A549 (cell line): Measurements from ENCODE around the gene TSPAN8. TPM values are rescaled to one million over a fixed set of nuclear protein-coding genes. Genes with fewer than 3 reads are reported as not detected.

Experiments used
- ATAC-seq, 2 experiments: fragments of 200-7000 bp in 1 of 2; fragments of >200 bp in 1 of 2; cut with Nextera tagmentation in 1 of 2; cut with Tn5 transposase in 1 of 2; 3 replicates each; pipeline versions ENCODE4 v1.8.0 to v1.9.1; 2018 to 2020; ENCODE audit warnings: mild to moderate bottlenecking in 1 of 2, moderate library complexity in 1 of 2
- CTCF ChIA-PET: fragments of 300-600 bp; sonication (Branson Sonifier 250); formaldehyde crosslinking; extraction: SDS; loops from one replicate; lab custom pipeline; 2021; ENCODE audit warnings: antibody characterized with exemption, inconsistent platforms; lab: Yijun Ruan, JAX
- POLR2A ChIA-PET: fragments of 350-600 bp; formaldehyde crosslinking; extraction: SDS; loops from one replicate; lab custom pipeline; 2021; ENCODE audit warnings: antibody characterized with exemption, inconsistent platforms; lab: Yijun Ruan, JAX
- DNase-seq, 2 experiments: peaks; one replicate each; pipeline versions ENCODE4 v3.0.0 to v3.0.0-alpha.2; 2011 to 2016; ENCODE audit warnings: low read depth in 1 of 2, low spot score in 1 of 2
- FAIRE-seq: peaks from 2 replicates; lab custom pipeline; 2011; peaks lifted over from hg19 to GRCh38; lab: Jason Lieb, UNC
- H3K27ac ChIP-seq, 2 experiments: fragments of >200 bp; sonication (Bioruptor Twin); formaldehyde crosslinking; 3 replicates each; pipeline ENCODE4 v1.5.1; 2016 to 2017
- H3K4me1 ChIP-seq: fragments of >200 bp; sonication (Bioruptor Twin); formaldehyde crosslinking; 3 replicates; pipeline ENCODE4 v1.6.1; 2016
- H3K4me2 ChIP-seq: fragments of >200 bp; sonication (Bioruptor Twin); formaldehyde crosslinking; 3 replicates; pipeline ENCODE4 v1.6.1; 2016
- H3K4me3 ChIP-seq: fragments of >200 bp; sonication (Bioruptor Twin); formaldehyde crosslinking; 3 replicates; pipeline ENCODE4 v1.5.1; 2016
- H3K9me3 ChIP-seq: fragments of >200 bp; sonication (Bioruptor Twin); formaldehyde crosslinking; 3 replicates; pipeline ENCODE4 v1.6.1; 2016
- BHLHE40 ChIP-seq: IDR thresholded peaks from 2 replicates; pipeline ENCODE4 v1.6.1; 2012; ENCODE audit warnings: low read depth, low read length, inconsistent platforms
- CBX2 ChIP-seq: fragments of 200-600 bp; sonication (generic); IDR thresholded peaks from 2 replicates; pipeline ENCODE4 v1.6.1; 2016; ENCODE audit warnings: low read depth, mild to moderate bottlenecking, borderline replicate concordance
- EP300 ChIP-seq, 2 experiments: fragments of >200 bp; sonication (Bioruptor Twin); formaldehyde crosslinking; IDR thresholded peaks; 2 replicates in 1 of 2; 3 replicates in 1 of 2; pipeline ENCODE4 v1.6.1; 2016 to 2017
- ESRRA ChIP-seq: fragments of 150-350 bp; IDR thresholded peaks from 2 replicates; pipeline ENCODE4 v1.6.1; 2014; ENCODE audit warnings: mild to moderate bottlenecking, low read length, borderline replicate concordance
- FOSB ChIP-seq: fragments of 250-450 bp; sonication (Bioruptor Pico); IDR thresholded peaks from 2 replicates; pipeline ENCODE4 v1.5.0; 2020; ENCODE audit warnings: mild to moderate bottlenecking, moderate library complexity
- HOXB13 ChIP-seq: fragments of 250-450 bp; sonication (Bioruptor Pico); IDR thresholded peaks from 2 replicates; pipeline ENCODE4 v1.5.0; 2020; ENCODE audit warnings: low read depth, mild to moderate bottlenecking, moderate library complexity
- HOXB5 ChIP-seq: fragments of 250-450 bp; sonication (Bioruptor Pico); IDR thresholded peaks from 2 replicates; pipeline ENCODE4 v1.5.0; 2020; ENCODE audit warnings: mild to moderate bottlenecking, moderate library complexity
- JUN ChIP-seq, 2 experiments: fragments of >200 bp; sonication (Bioruptor Twin); formaldehyde crosslinking; IDR thresholded peaks; 2 replicates in 1 of 2; 3 replicates in 1 of 2; pipeline ENCODE4 v1.6.1; 2016 to 2017
- MAZ ChIP-seq: fragments of 150-350 bp; IDR thresholded peaks from 2 replicates; pipeline ENCODE4 v1.6.1; 2014; ENCODE audit warnings: antibody characterized with exemption, low read depth, low read length, borderline replicate concordance
- NFE2L2 ChIP-seq: fragments of 150-350 bp; conservative IDR thresholded peaks from 2 replicates; pipeline ENCODE4 v1.6.1; 2014; ENCODE audit warnings: low read length
- NR3C1 ChIP-seq: fragments of >200 bp; sonication (Bioruptor Twin); formaldehyde crosslinking; IDR thresholded peaks from 3 replicates; pipeline ENCODE4 v1.6.1; 2017
- PBX3 ChIP-seq: IDR thresholded peaks from 2 replicates; pipeline ENCODE4 v1.6.1; 2012
- POLR2A ChIP-seq: IDR thresholded peaks from 2 replicates; pipeline ENCODE4 v1.6.1; 2012; ENCODE audit warnings: mild to moderate bottlenecking, low read length
- RARB ChIP-seq: fragments of 250-450 bp; sonication (Bioruptor Pico); IDR thresholded peaks from 2 replicates; pipeline ENCODE4 v1.8.0; 2021; ENCODE audit warnings: mild to moderate bottlenecking, moderate library complexity
- RCOR1 ChIP-seq: fragments of 150-350 bp; IDR thresholded peaks from 2 replicates; pipeline ENCODE4 v1.6.1; 2014; ENCODE audit warnings: antibody characterized with exemption, low read length, low read depth
- REST ChIP-seq: fragments of 200-600 bp; sonication (generic); IDR thresholded peaks from 2 replicates; pipeline ENCODE4 v1.6.1; 2016; ENCODE audit warnings: antibody characterized with exemption, mild to moderate bottlenecking, moderate library complexity
- RFX5 ChIP-seq: fragments of 450-650 bp; IDR thresholded peaks from 2 replicates; pipeline ENCODE4 v1.7.1; 2014; ENCODE audit warnings: antibody characterized with exemption, mild to moderate bottlenecking, moderate library complexity
- RNF2 ChIP-seq: fragments of 200-600 bp; sonication (generic); IDR thresholded peaks from 2 replicates; pipeline ENCODE4 v1.6.1; 2016; ENCODE audit warnings: low read depth, mild to moderate bottlenecking, antibody characterized with exemption, moderate library complexity, borderline replicate concordance
- SREBF2 ChIP-seq: fragments of 450-650 bp; IDR thresholded peaks from 2 replicates; pipeline ENCODE4 v1.6.1; 2014; ENCODE audit warnings: mild to moderate bottlenecking, moderate library complexity
- TP53 ChIP-seq: fragments of 250-450 bp; sonication (Bioruptor Pico); IDR thresholded peaks from 2 replicates; pipeline ENCODE4 v1.5.0; 2021; ENCODE audit warnings: mild to moderate bottlenecking, moderate library complexity
- ZFP36 ChIP-seq: fragments of 450-650 bp; IDR thresholded peaks from 2 replicates; pipeline ENCODE4 v1.6.1; 2014; ENCODE audit warnings: borderline replicate concordance; ENCODE audit not compliant: partially characterized antibody
- WGBS: methylation state at CpG from one replicate; pipeline ENCODE4 v1.1.6; 2017; ENCODE audit errors: missing lambda C conversion rate; 5-methylcytosine and 5-hydroxymethylcytosine counted together
- polyA plus RNA-seq, 4 experiments: library from polyadenylated mRNA; depleted of rRNA in 3 of 4; stranded (reverse); fragments of >200 nt; fragmentation: RNase III in 1 of 4; extraction: RNeasy Plus Mini Kit Qiagen cat#74134 plus additional on column Dnase treatment in 1 of 4; gene quantifications; 2 replicates in 3 of 4; 3 replicates in 1 of 4; pipeline ENCODE4 v1.2.3, GENCODE V29; 2011 to 2017
- TF ChIP-seq, protein P1 (sequence below): IDR thresholded peaks from 2 replicates; pipeline ENCODE4 v1.6.1; 2012
- TF ChIP-seq, protein P2 (sequence below): IDR thresholded peaks from 2 replicates; pipeline ENCODE4 v1.6.1; 2012; ENCODE audit warnings: low read depth, borderline replicate concordance

The TSPAN8 gene
- polyA plus RNA-seq, 2 of the 4 experiments (the other 2 are of a cell fraction) = 0.16 TPM; not detected in 1

GRCh38 chr12:71162832-71163763 is 5.3 kb upstream of the TSPAN8 start:
- ChIA-PET CTCF (no interaction called here), POLR2A (no interaction called here)
- Histone ChIP-seq H3K9me3 (0 out of 3 replicates have a peak, but pooled peaks cover 4% of the 10 kb centered on the region), H3K4me2 (no peak overlapping the region), H3K4me3 (no peak overlapping the region), H3K4me1 (no peaks in the 10 kb centered on the region), H3K27ac (no peak overlapping the region)
- WGBS = 5% methylated on average over 8 of the region's 8 CpGs
- FAIRE-seq = no peak
- peak in 1 of 2 experiments; percentile 11 for DNase-seq
- no peak for ATAC-seq
- TF ChIP-seq PBX3 (no peak), EP300 (IDR thresholded peaks at IDR 0.05) (no peak), RNF2 (no peak), MAZ (no peak), RFX5 (no peak), NR3C1 (no peak), FOSB (CRISPR knock-in tag) (no peak), HOXB13 (CRISPR knock-in tag) (no peak), POLR2A (no peak), RCOR1 (no peak), TP53 (no peak)

GRCh38 chr12:71161591-71161990 is 3.8 kb upstream of the TSPAN8 start:
- no peak for FAIRE-seq
- H3K9me3 ChIP-seq = 0 out of 3 replicates have a peak, but pooled peaks cover 4% of the 10 kb centered on the region
- no peaks in the 10 kb centered on the region for H3K4me1 ChIP-seq
- no peak for DNase-seq
- ChIA-PET POLR2A (no interaction called here), CTCF (no interaction called here)
- no peak overlapping the region for H3K4me2 ChIP-seq
- ATAC-seq = no peak
- TF ChIP-seq POLR2A (no peak), HOXB13 (CRISPR knock-in tag) (no peak), RCOR1 (no peak), SREBF2 (no peak), ZFP36 (no peak), JUN (IDR thresholded peaks at IDR 0.05) (no peak), NR3C1 (no peak), NFE2L2 (no peak), REST (no peak), HOXB5 (CRISPR knock-in tag) (no peak), RARB (CRISPR knock-in tag) (no peak), CBX2 (no peak), BHLHE40 (no peak), ESRRA (no peak)
- TF ChIP-seq, protein P1, sequence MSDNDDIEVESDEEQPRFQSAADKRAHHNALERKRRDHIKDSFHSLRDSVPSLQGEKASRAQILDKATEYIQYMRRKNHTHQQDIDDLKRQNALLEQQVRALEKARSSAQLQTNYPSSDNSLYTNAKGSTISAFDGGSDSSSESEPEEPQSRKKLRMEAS = no peak
- TF ChIP-seq, protein P2, sequence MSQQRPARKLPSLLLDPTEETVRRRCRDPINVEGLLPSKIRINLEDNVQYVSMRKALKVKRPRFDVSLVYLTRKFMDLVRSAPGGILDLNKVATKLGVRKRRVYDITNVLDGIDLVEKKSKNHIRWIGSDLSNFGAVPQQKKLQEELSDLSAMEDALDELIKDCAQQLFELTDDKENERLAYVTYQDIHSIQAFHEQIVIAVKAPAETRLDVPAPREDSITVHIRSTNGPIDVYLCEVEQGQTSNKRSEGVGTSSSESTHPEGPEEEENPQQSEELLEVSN = no peak
- 2% methylated on average over 1 of the region's 1 CpG for WGBS
- no peak overlapping the region for H3K4me3 ChIP-seq
- no peak overlapping the region for H3K27ac ChIP-seq
